CD4-positive, alpha-beta T cell (primary cell): ENCODE results near the gene MYORG. TPM values are rescaled to one million over a fixed set of nuclear protein-coding genes. Genes with fewer than 3 reads are reported as not detected.

Source experiments
- ATAC-seq: fragments of 200-7000 bp; cut with Tn5 transposase; one replicate; pipeline ENCODE4 v1.10.0; 2022; ENCODE audit warnings: mild to moderate bottlenecking; ENCODE audit not compliant: poor library complexity
- CTCF ChIA-PET: fragments of 350-600 bp; sonication (Branson Sonifier 250); formaldehyde crosslinking; loops from one replicate; lab custom pipeline; 2021; ENCODE audit warnings: antibody characterized with exemption, inconsistent platforms; lab: Charles Lee
- POLR2A ChIA-PET: fragments of 350-600 bp; sonication (Branson Sonifier 250); formaldehyde crosslinking; loops from one replicate; lab custom pipeline; 2021; ENCODE audit warnings: antibody characterized with exemption, inconsistent platforms; lab: Charles Lee
- DNase-seq, 14 experiments: peaks; one replicate each; pipeline ENCODE4 v3.0.0-alpha.2; 2013 to 2020; ENCODE audit warnings: mixed read lengths in 2 of 14
- H3K27ac ChIP-seq, 2 donors: one replicate each; pipeline versions ENCODE4 v1.5.1 to v1.7.0; 2013; ENCODE audit warnings: low read length in 2 of 2, low read depth in 1 of 2, mild to moderate bottlenecking in 1 of 2
- H3K27me3 ChIP-seq, 2 experiments: 1 replicate in 1 of 2; 2 replicates in 1 of 2; pipeline versions ENCODE4 v1.6.1 to v1.7.0; 2013; ENCODE audit warnings: low read length in 2 of 2, control low read depth in 1 of 2, mild to moderate bottlenecking in 1 of 2, moderate library complexity in 1 of 2; ENCODE audit not compliant: insufficient read depth in 2 of 2, control insufficient read depth in 1 of 2
- H3K36me3 ChIP-seq: one replicate; pipeline ENCODE4 v1.6.1; 2013; ENCODE audit warnings: low read length, control low read depth; ENCODE audit not compliant: insufficient read depth
- H3K4me1 ChIP-seq: one replicate; pipeline ENCODE4 v1.6.1; 2013; ENCODE audit warnings: low read length, control low read depth; ENCODE audit not compliant: insufficient read depth
- H3K4me3 ChIP-seq: one replicate; pipeline ENCODE4 v1.5.1; 2013; ENCODE audit warnings: mild to moderate bottlenecking, low read length, moderate library complexity
- H3K9me3 ChIP-seq, 2 experiments: 1 replicate in 1 of 2; 2 replicates in 1 of 2; pipeline versions ENCODE4 v1.6.1 to v1.7.0; 2013; ENCODE audit warnings: low read length in 2 of 2, mild to moderate bottlenecking in 2 of 2, control low read depth in 1 of 2, moderate library complexity in 1 of 2; ENCODE audit not compliant: control insufficient read depth in 1 of 2, insufficient read depth in 1 of 2
- H3K27ac Mint-ChIP-seq: one replicate; pipeline ENCODE4 v1.8.0; 2020; ENCODE audit warnings: mixed read lengths
- H3K27me3 Mint-ChIP-seq: one replicate; pipeline ENCODE4 v1.8.0; 2021; ENCODE audit warnings: mixed read lengths
- H3K36me3 Mint-ChIP-seq: one replicate; pipeline ENCODE4 v1.8.0; 2021; ENCODE audit warnings: low read depth, mixed read lengths
- H3K4me1 Mint-ChIP-seq: one replicate; pipeline ENCODE4 v1.8.0; 2021; ENCODE audit warnings: low read depth, mixed read lengths
- H3K4me3 Mint-ChIP-seq: one replicate; pipeline ENCODE4 v1.8.0; 2020; ENCODE audit warnings: mild to moderate bottlenecking, mixed read lengths
- H3K9me3 Mint-ChIP-seq: one replicate; pipeline ENCODE4 v1.8.0; 2020; ENCODE audit warnings: mixed read lengths
- CTCF ChIP-seq: fragments of 200-600 bp; IDR thresholded peaks from one replicate; pipeline ENCODE4 v1.8.0; 2022; ENCODE audit warnings: antibody characterized with exemption, mild to moderate bottlenecking
- intact Hi-C, 2 experiments: fragments of 100-400 bp; cut with DNase I in 1 of 2; cut with micrococcal nuclease in 1 of 2; formaldehyde crosslinking; loops; one replicate each; pipeline versions ENCODE4 v1.15.1 to v1.9.0; 2023 to 2025; cut with DNase I, micrococcal nuclease
- total RNA-seq, 174 experiments: library from RNA in 2 of 174; stranded (reverse) in 2 of 174; gene quantifications; one replicate each; pipeline ENCODE4 v1.2.3 and lab custom pipeline; 2021 to 2026

Gene MYORG
- total RNA-seq, 2 experiments from 2014 or later = 0.42 to 0.58 TPM

GRCh38 chr9:34372467-34373011 is 4.2 kb downstream of the MYORG start:
- Histone ChIP-seq H3K27me3 (no peaks in the 10 kb centered on the region), H3K4me1 (peaks cover 18% of the 10 kb centered on the region), H3K27ac (no peak overlapping the region), H3K36me3 (peaks cover 2% of the 10 kb centered on the region), H3K4me3 (no peak overlapping the region), H3K9me3 (peaks cover 0 to 24% of the 10 kb centered on the region in 2 experiments)
- no peak overlapping the region for H3K4me3 Mint-ChIP-seq
- no peak for TF ChIP-seq CTCF
- POLR2A ChIA-PET = no interaction called here
- ATAC-seq (no peak), DNase-seq (no peak)
- H3K27me3 Mint-ChIP-seq = no peaks in the 10 kb centered on the region
- peaks cover 8% of the 10 kb centered on the region for H3K36me3 Mint-ChIP-seq
- no peaks in the 10 kb centered on the region for H3K9me3 Mint-ChIP-seq
- peaks cover 20% of the 10 kb centered on the region for H3K4me1 Mint-ChIP-seq
- intact Hi-C loops = loop anchor here in 1 of 2 experiments (10.0 kb wide), 2 partner anchors 198 to 358 kb away; partner anchors contain the start of gene UBAP1
- CTCF ChIA-PET = no interaction called here
- no peak overlapping the region for H3K27ac Mint-ChIP-seq

DNA sequence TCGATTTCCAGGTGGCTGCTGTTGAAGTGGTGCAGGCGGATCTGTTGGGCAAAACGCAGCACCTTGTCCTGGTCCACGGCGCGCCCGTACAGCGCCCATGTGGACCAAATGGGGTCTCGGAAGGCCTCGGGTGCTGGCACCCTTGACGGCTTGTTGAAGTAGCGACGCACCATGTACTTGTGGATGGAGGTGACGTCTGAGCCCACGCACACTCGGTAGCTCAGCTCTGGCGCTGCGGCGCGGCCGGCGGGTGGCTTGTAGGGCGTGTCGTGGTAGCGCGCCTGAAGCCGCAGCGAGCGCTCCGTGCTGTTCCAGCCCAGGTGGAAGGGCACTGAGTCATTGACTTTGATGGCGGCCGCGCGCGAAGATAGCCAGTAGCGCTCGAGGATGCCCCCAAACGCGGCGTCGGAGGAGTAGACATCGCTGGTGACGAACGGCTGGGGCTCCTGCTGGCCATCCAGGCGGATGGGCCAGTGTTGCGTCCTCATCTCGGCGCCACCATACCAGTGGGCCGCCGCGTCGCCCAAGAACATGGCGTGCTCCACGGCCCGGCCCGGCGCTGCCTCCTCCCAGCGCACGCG is 4.7 kb downstream of the MYORG start:
- CTCF ChIA-PET = no interaction called here
- Histone ChIP-seq H3K27me3 (no peaks in the 10 kb centered on the region), H3K9me3 (peaks cover 0 to 24% of the 10 kb centered on the region in 2 experiments), H3K4me1 (peaks cover 12% of the 10 kb centered on the region), H3K27ac (no peak overlapping the region), H3K4me3 (no peak overlapping the region), H3K36me3 (peaks cover 2% of the 10 kb centered on the region)
- no peak for DNase-seq
- H3K4me3 Mint-ChIP-seq = no peak overlapping the region
- peaks cover 12% of the 10 kb centered on the region for H3K36me3 Mint-ChIP-seq
- no peak for TF ChIP-seq CTCF
- intact Hi-C loops = loop anchor here in 1 of 2 experiments (10.0 kb wide), 2 partner anchors 197 to 357 kb away; partner anchors contain the start of gene UBAP1
- H3K9me3 Mint-ChIP-seq = no peaks in the 10 kb centered on the region
- no peak for ATAC-seq
- no peaks in the 10 kb centered on the region for H3K27me3 Mint-ChIP-seq
- POLR2A ChIA-PET = no interaction called here
- peaks cover 17% of the 10 kb centered on the region for H3K4me1 Mint-ChIP-seq
- no peak overlapping the region for H3K27ac Mint-ChIP-seq

- intact Hi-C loops = loop anchor here in 1 of 2 experiments (10.0 kb wide), 2 partner anchors 196 to 356 kb away; partner anchors contain the start of gene UBAP1
- H3K9me3 Mint-ChIP-seq = no peaks in the 10 kb centered on the region
- no peaks in the 10 kb centered on the region for H3K27me3 Mint-ChIP-seq
- H3K4me1 Mint-ChIP-seq = peaks cover 11% of the 10 kb centered on the region
- DNase-seq (peak in 5 of 14 experiments; percentile 17 to 51 (median 33)), ATAC-seq (no peak)
- H3K4me3 ChIP-seq = no peak overlapping the region
- peak overlapping the region; percentile 72 for H3K4me3 Mint-ChIP-seq
- peak overlapping the region; percentile 42 for H3K27ac Mint-ChIP-seq
- H3K36me3 Mint-ChIP-seq = peaks cover 16% of the 10 kb centered on the region
- peaks cover 0 to 24% of the 10 kb centered on the region in 2 experiments for H3K9me3 ChIP-seq
- no peak overlapping the region for H3K27ac ChIP-seq
- POLR2A ChIA-PET = interaction anchor here (1.2 kb wide), 1 partner anchor 8 kb away, joined by 5 read pairs; no protein-coding TSS in a partner anchor
- H3K4me1 ChIP-seq = peaks cover 8% of the 10 kb centered on the region
- peaks cover 2% of the 10 kb centered on the region for H3K36me3 ChIP-seq
- CTCF ChIA-PET = interaction anchor here (1.1 kb wide), 1 partner anchor 8 kb away, joined by 3 read pairs; no protein-coding TSS in a partner anchor
- TF ChIP-seq CTCF = no peak
- no peaks in the 10 kb centered on the region for H3K27me3 ChIP-seq
These were observed 5.5 kb downstream of the MYORG start for GRCh38 chr9:34370970-34371880.
